Small intestine (tissue), 16 donors: ENCODE results near the gene ZSCAN1. TPM values are rescaled to one million over a fixed set of nuclear protein-coding genes. Genes with fewer than 3 reads are reported as not detected.

Source experiments
- DNase-seq, 2 donors: peaks; one replicate each; pipeline versions ENCODE4 v3.0.0 to v3.0.0-alpha.2; 2013
- FAIRE-seq: peaks from 2 replicates; lab custom pipeline; 2012; peaks lifted over from hg19 to GRCh38; lab: Jason Lieb, UNC
- H3K27ac ChIP-seq, 3 donors: one replicate each; pipeline ENCODE4 v1.5.1; 2013; ENCODE audit warnings: low read length in 2 of 3, mild to moderate bottlenecking in 2 of 3, control low read depth in 1 of 3, inconsistent platforms in 1 of 3, low read depth in 1 of 3, moderate library complexity in 1 of 3
- H3K27me3 ChIP-seq, 3 donors: one replicate each; pipeline ENCODE4 v1.6.1; 2013; ENCODE audit warnings: low read length in 3 of 3, inconsistent platforms in 1 of 3; ENCODE audit not compliant: control insufficient read depth in 3 of 3, insufficient read depth in 3 of 3
- H3K36me3 ChIP-seq, 3 donors: one replicate each; pipeline ENCODE4 v1.6.1; 2013; ENCODE audit warnings: low read length in 3 of 3, inconsistent platforms in 1 of 3, low read depth in 1 of 3, mild to moderate bottlenecking in 1 of 3, moderate library complexity in 1 of 3; ENCODE audit not compliant: control insufficient read depth in 3 of 3, insufficient read depth in 2 of 3
- H3K4me1 ChIP-seq, 3 donors: one replicate each; pipeline ENCODE4 v1.6.1; 2013; ENCODE audit warnings: low read length in 2 of 3, inconsistent platforms in 1 of 3, low read depth in 1 of 3, mild to moderate bottlenecking in 1 of 3, moderate library complexity in 1 of 3; ENCODE audit not compliant: control insufficient read depth in 3 of 3, insufficient read depth in 2 of 3
- H3K4me3 ChIP-seq, 3 donors: one replicate each; pipeline ENCODE4 v1.5.1; 2013; ENCODE audit warnings: low read length in 3 of 3, control low read depth in 1 of 3, inconsistent platforms in 1 of 3, low read depth in 1 of 3, mild to moderate bottlenecking in 1 of 3, moderate library complexity in 1 of 3
- H3K9me3 ChIP-seq, 2 donors: one replicate each; pipeline ENCODE4 v1.6.1; 2013; ENCODE audit warnings: low read depth in 1 of 2, low read length in 1 of 2; ENCODE audit not compliant: control insufficient read depth in 2 of 2, insufficient read depth in 1 of 2
- WGBS, 3 donors: extraction: QIAGEN DNeasy Blood & Tissue Kit; methylation state at CpG; one replicate each; pipeline ENCODE4 v1.1.7; 2013; 5-methylcytosine and 5-hydroxymethylcytosine counted together
- long read RNA-seq, 10 donors: transcript quantifications; one replicate each; lab custom pipeline, GENCODE V29; 2026
- polyA plus RNA-seq, 4 donors: library from polyadenylated mRNA; stranded (reverse) in 3 of 4; unstranded in 1 of 4; fragments of 200-250 nt in 3 of 4; fragments of 120-200 nt in 1 of 4; gene quantifications; one replicate each; pipeline versions ENCODE4 v1.2.1 to v1.2.3, GENCODE V29; 2013
- donor health status: healthy with polysubstance abuse.
- donor health status: control.
- donor health status: control.
- donor health status: Bipolar disorder and iron deficiency.
- donor health status: healthy.

ZSCAN1 gene
- under 1 TPM in 2 of 4 donors, not detected in 2; 0.21 to 0.38 TPM for polyA plus RNA-seq
- long read RNA-seq, donor 1, result 0 reads
- long read RNA-seq, donor 2, result 0 reads
- long read RNA-seq, donor 3, result 0 reads
- long read RNA-seq, donor 4, result 0 reads
- long read RNA-seq, donor 5, result 0 reads
- long read RNA-seq, donor 6, result 0 reads
- long read RNA-seq, donor 7, result 0 reads
- long read RNA-seq, donor 8, result 0 reads
- long read RNA-seq, donor 9, result 0 reads
- long read RNA-seq, donor 10, result 0 reads

GRCh38 chr19:58033741-58034476, at the start of gene ZSCAN1:
Gene ZSCAN1, plus strand, starts transcription at chr19:58034025. Its CDS starts 3,812 bp downstream, at chr19:58037837.
- DNase-seq (peak in 1 of 2 donors; percentile 95), FAIRE-seq (no peak)
- H3K4me1 ChIP-seq, result no peaks in the 10 kb centered on the region
- H3K4me3 ChIP-seq, result peak within 1 kb of the TSS; percentile 10 to 28 (median 14)
- WGBS, 3 donors, result 7 to 41% (median 33%) methylated on average over 62 to 101 of the region's 101 CpGs
- no peaks in the 10 kb centered on the region for H3K36me3 ChIP-seq
- H3K27me3 ChIP-seq, result peaks cover 0 to 5% (median 0%) of the 10 kb centered on the region in 3 donors
- no peak within 1 kb of the TSS for H3K27ac ChIP-seq
- H3K9me3 ChIP-seq, result peaks cover 6 to 15% of the 10 kb centered on the region in 2 donors

GRCh38 chr19:57992841-57993240, 41.0 kb upstream of the ZSCAN1 start:
- FAIRE-seq (no peak), DNase-seq (no peak)
- Histone ChIP-seq H3K4me3 (no peak overlapping the region), H3K4me1 (no peaks in the 10 kb centered on the region), H3K27ac (no peak overlapping the region), H3K36me3 (peaks cover 15 to 44% (median 37%) of the 10 kb centered on the region in 3 donors), H3K9me3 (peaks cover 15 to 87% of the 10 kb centered on the region in 2 donors), H3K27me3 (no peaks in the 10 kb centered on the region)
- WGBS, 3 donors, result 93 to 96% (median 95%) methylated on average over 1 of the region's 1 CpG

- DNase-seq (no peak), FAIRE-seq (no peak)
- H3K36me3 ChIP-seq, result peaks cover 4 to 34% (median 30%) of the 10 kb centered on the region in 3 donors
- no peak overlapping the region for H3K4me3 ChIP-seq
- peaks cover 0 to 5% (median 0%) of the 10 kb centered on the region in 3 donors for H3K4me1 ChIP-seq
- H3K27me3 ChIP-seq, result no peaks in the 10 kb centered on the region
- H3K9me3 ChIP-seq, result peaks cover 1 to 52% of the 10 kb centered on the region in 2 donors
- 97 to 100% (median 98%) methylated on average over 4 of the region's 4 CpGs for WGBS, 3 donors
- H3K27ac ChIP-seq, result no peak overlapping the region
Measured at GRCh38 chr19:58000677-58001076, 33.1 kb upstream of the ZSCAN1 start.

GRCh38 chr19:58001895-58002369, 31.9 kb upstream of the ZSCAN1 start:
- H3K4me1 ChIP-seq, result peaks cover 0 to 5% (median 0%) of the 10 kb centered on the region in 3 donors
- 4 to 13% (median 4%) methylated on average over 23 of the region's 23 CpGs for WGBS, 3 donors
- H3K36me3 ChIP-seq, result peaks cover 8 to 36% (median 29%) of the 10 kb centered on the region in 3 donors
- H3K9me3 ChIP-seq, result peaks cover 3 to 48% of the 10 kb centered on the region in 2 donors
- no peak for FAIRE-seq
- H3K27me3 ChIP-seq, result no peaks in the 10 kb centered on the region
- DNase-seq, result no peak
- peak overlapping the region; percentile 91 to 97 (median 95) for H3K27ac ChIP-seq
- peak overlapping the region; percentile 75 to 95 (median 90) for H3K4me3 ChIP-seq

- peaks cover 0 to 5% (median 0%) of the 10 kb centered on the region in 3 donors for H3K4me1 ChIP-seq
- H3K4me3 ChIP-seq, result peak within 1 kb of the TSS; percentile 75 to 95 (median 90)
- H3K27me3 ChIP-seq, result no peaks in the 10 kb centered on the region
- WGBS, 3 donors, result 0 to 1% (median 1%) methylated on average over 68 to 91 of the region's 91 CpGs
- peaks cover 3 to 50% of the 10 kb centered on the region in 2 donors for H3K9me3 ChIP-seq
- DNase-seq (peak; percentile 85 to 98), FAIRE-seq (no peak)
- peak within 1 kb of the TSS; percentile 91 to 97 (median 95) for H3K27ac ChIP-seq
- H3K36me3 ChIP-seq, result peaks cover 8 to 39% (median 26%) of the 10 kb centered on the region in 3 donors
Measured at GRCh38 chr19:58002384-58003173, 31.2 kb upstream of the ZSCAN1 start, which contains the start of gene ZNF606. Gene ZNF606, minus strand, starts transcription at chr19:58002820. Its CDS starts 1,501 bp downstream, at chr19:58001319.

GRCh38 chr19:58003174-58003828, 30.5 kb upstream of the ZSCAN1 start:
- H3K9me3 ChIP-seq, result peaks cover 3 to 54% of the 10 kb centered on the region in 2 donors
- no peaks in the 10 kb centered on the region for H3K27me3 ChIP-seq
- H3K36me3 ChIP-seq, result peaks cover 8 to 39% (median 24%) of the 10 kb centered on the region in 3 donors
- no peak for DNase-seq
- H3K4me3 ChIP-seq, result peak overlapping the region; percentile 75 to 95 (median 90)
- no peak for FAIRE-seq
- peaks cover 0 to 5% (median 0%) of the 10 kb centered on the region in 3 donors for H3K4me1 ChIP-seq
- H3K27ac ChIP-seq, result peak overlapping the region in 2 of 3 donors; percentile 95 to 97
- WGBS, 3 donors, result 19 to 55% (median 49%) methylated on average over 31 of the region's 31 CpGs

GRCh38 chr19:58007285-58007684, 26.5 kb upstream of the ZSCAN1 start:
- peak in 1 of 2 donors; percentile 38 for DNase-seq
- WGBS, 3 donors, result 91 to 96% (median 92%) methylated on average over 1 of the region's 1 CpG
- H3K4me3 ChIP-seq, result no peak overlapping the region

More at GRCh38 chr19:58007285-58007684, 26.5 kb upstream of the ZSCAN1 start:
- peaks cover 5 to 32% of the 10 kb centered on the region in 2 donors for H3K9me3 ChIP-seq
- no peak for FAIRE-seq
- peaks cover 0 to 4% (median 0%) of the 10 kb centered on the region in 3 donors for H3K4me1 ChIP-seq
- no peak overlapping the region for H3K27ac ChIP-seq
- H3K27me3 ChIP-seq, result no peaks in the 10 kb centered on the region
- H3K36me3 ChIP-seq, result peaks cover 8 to 14% (median 8%) of the 10 kb centered on the region in 3 donors
